GM12875 (cell line): ENCODE measurements around the gene TPI1.

Source experiments
- H3K4me3 ChIP-seq: one replicate; pipeline ENCODE4 v1.5.1; 2011; ENCODE audit warnings: low read depth, low read length, control low read depth
- CTCF ChIP-seq: IDR thresholded peaks from 2 replicates; pipeline ENCODE4 v1.5.1; 2011; ENCODE audit warnings: low read depth, mild to moderate bottlenecking, control low read depth, inconsistent platforms, low read length, moderate library complexity, borderline replicate concordance; ENCODE audit not compliant: insufficient read depth

Gene TPI1

DNA sequence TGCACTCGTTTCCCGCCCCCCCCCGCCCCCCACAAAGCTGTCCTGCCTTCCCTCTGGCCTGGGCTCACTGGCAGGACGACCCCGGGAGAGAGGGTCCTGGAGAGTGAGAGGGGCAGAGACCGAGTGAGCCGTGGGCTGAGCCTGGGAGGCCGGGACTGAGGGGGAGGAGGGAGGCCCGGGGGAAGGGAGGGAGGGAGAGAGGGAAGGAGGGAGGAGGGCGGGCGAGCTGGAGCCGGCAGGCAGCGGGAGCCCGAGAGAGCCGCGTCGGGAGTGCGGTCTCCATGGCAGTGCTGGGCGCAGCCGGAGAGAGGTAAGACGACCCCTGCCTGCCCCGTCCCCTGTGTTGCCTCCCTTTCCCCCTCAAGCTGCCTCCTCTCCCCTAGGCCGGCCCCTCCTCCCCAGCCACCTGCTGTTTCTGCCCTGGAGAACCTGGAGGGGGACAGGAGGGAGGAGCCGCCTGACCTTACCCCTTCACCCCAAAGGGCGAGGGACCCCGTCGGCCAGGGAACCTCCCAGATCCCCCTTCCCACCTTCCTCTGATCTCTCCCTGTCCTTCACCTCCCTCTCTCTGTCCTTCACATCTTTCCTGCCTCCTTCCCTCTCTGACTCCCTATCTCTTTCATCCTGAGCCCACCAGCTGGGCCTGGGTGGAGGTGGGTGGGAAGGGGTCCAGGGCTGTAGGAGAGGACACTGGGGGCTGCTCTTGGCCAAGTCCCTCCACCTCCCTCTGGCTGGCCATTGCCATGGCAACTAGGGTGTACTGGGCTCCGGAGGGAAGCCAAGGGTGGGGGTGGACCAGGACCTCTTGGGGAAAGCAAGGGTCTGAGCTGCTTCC lies 45.5 kb upstream of the TPI1 start, which contains the start of gene GPR162:
GPR162 (plus strand) TSS at position 231 of the 835 bp plus-strand sequence. CDS start 2,078 bp downstream, outside the sequence.
- H3K4me3 ChIP-seq, result no peak within 1 kb of the TSS
- no peak for TF ChIP-seq CTCF

- TF ChIP-seq CTCF, result no peak
These were observed 44.8 kb upstream of the TPI1 start for GRCh38 chr12:6822426-6823135.

DNA sequence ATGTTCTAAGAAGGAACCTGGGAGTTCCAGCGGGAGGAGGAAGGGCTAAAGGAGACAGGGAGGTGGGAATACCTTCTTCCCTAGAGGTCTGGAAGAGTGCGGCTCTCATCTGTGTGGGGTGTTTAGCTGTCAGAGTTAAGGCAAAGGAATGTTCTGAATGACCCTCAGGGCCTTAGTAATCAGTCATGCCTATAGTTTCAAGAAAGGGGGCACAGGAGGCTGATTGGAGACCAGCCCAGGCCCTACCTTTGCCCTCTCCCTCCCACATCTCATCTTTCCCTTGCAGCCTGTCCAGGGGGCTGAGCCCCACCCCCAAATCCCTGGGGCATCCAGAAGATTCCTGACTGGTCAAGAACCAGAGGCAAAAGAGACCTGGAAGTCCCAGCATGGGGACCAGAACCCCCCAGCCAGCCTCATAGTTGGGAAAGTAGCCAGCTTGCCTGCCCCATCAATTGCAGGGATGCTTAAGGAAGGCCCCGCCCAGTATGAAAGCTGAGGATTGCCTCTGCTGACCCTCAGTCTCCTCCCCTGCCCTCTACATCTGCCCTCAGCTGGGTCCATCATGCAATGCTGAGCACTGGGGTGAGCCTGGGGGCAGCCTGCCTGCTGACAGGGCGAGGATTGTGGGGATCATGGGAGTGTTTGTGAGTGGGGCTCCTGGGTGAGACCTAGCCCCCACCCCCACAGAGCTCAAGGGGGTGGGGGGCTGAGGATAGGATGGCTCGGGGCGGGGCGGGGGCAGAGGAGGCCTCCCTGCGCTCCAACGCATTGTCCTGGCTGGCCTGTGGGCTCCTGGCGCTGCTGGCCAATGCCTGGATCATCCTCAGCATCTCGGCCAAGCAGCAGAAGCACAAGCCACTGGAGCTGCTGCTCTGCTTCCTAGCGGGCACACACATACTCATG lies 43.9 kb upstream of the TPI1 start:
- no peak for TF ChIP-seq CTCF
- no peak overlapping the region for H3K4me3 ChIP-seq

More at GRCh38 chr12:6822426-6823135, 44.8 kb upstream of the TPI1 start:
- no peak overlapping the region for H3K4me3 ChIP-seq

DNA sequence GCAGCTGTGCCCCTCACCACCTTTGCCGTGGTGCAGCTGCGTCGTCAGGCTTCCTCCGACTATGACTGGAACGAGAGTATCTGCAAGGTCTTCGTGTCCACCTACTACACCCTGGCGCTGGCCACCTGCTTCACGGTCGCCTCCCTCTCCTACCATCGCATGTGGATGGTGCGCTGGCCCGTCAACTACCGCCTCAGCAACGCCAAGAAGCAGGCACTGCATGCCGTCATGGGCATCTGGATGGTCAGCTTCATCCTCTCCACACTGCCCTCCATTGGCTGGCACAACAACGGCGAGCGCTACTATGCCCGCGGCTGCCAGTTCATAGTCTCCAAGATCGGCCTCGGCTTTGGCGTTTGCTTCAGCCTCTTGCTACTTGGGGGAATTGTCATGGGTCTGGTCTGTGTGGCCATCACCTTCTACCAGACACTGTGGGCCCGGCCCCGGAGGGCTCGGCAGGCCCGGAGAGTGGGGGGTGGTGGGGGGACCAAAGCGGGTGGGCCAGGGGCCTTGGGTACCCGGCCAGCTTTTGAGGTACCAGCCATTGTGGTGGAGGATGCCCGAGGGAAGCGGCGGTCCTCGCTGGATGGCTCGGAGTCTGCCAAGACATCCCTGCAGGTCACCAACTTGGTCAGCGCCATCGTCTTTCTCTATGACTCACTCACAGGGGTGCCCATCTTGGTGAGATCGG lies 43.1 kb upstream of the TPI1 start:
- TF ChIP-seq CTCF, result no peak
- H3K4me3 ChIP-seq, result no peak overlapping the region

GRCh38 chr12:6824901-6825381 lies 42.4 kb upstream of the TPI1 start:
- no peak for TF ChIP-seq CTCF
- H3K4me3 ChIP-seq, result no peak overlapping the region

DNA sequence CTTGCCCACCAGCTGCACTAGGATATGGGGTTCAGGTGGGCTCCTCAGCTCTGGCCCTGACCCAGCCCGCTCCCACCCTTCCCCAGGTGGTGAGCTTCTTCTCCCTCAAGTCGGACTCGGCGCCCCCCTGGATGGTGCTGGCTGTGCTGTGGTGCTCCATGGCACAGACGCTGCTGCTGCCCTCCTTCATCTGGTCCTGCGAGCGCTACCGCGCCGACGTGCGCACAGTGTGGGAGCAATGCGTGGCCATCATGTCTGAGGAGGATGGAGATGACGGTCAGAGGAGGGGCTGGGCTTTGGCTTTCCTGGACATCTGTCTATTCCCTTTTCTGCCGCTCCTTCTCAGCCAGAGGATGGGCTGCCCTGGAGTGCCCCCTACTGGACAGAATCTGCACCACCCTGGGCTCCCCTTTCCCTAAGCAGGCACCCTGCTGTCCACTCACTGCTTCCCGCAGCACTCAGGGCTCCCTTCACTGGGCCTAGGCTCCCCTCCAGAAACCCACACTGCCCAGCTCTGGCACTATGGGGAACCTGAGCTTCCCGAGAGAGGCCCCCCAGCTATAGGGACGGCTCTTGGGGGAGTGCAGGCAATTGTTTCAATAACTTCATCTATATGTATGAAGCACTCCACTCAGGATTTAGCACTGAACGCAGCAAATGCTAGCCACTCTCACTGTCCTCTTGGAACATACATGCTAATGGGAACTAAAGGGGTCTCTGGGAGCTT lies 41.8 kb upstream of the TPI1 start:
- TF ChIP-seq CTCF, result peak; percentile 93
- H3K4me3 ChIP-seq, result no peak overlapping the region
